ENCODE data around the gene NUP133. TPM values are rescaled to one million over a fixed set of nuclear protein-coding genes. Genes with fewer than 3 reads are reported as not detected.
"Not testable (repeated sequence)": the region's sequence is repeated elsewhere in the genome, so short reads cannot be mapped to it uniquely, and the experiment has no call there.

The NUP133 gene
- total RNA-seq, 4 donors from 2014 or later: 15.4 to 40.4 (median 25.5) TPM

DNA sequence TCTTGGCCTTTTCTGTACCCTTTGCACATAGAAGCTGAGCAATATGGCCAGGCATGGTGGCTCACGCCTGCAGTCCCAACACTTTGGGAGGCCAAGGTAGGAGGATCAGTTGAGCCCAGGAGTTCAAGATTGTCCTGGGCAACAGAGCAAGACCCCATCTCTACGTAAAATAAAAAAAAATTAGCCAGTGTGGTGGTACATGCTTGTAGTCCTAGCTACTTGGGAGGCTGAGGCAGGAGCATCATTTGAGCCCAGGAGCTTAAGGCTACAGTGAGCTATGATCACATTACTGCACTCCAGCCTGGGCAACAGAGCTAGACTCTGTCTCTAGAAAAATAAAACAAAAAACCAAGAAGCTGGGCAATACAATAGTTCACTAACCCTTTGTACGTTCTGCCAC is 80.6 kb downstream of the NUP133 start:
- H3K4me1 ChIP-seq: peaks cover 0 to 21% (median 0%) of the 10 kb centered on the region in 4 donors
- peaks cover 5 to 19% of the 10 kb centered on the region in 2 donors for H3K27me3 ChIP-seq
- H3K27ac ChIP-seq: no peak overlapping the region
- H3K9me3 ChIP-seq: peaks cover 0 to 9% (median 0%) of the 10 kb centered on the region in 4 donors
- H3K36me3 ChIP-seq: no peaks in the 10 kb centered on the region
- no peak overlapping the region for H3K4me3 ChIP-seq
- DNase-seq: no peak
- no peak for TF ChIP-seq CTCF (IDR thresholded peaks at IDR 0.05)
- TF ChIP-seq POLR2A (IDR thresholded peaks at IDR 0.05): no peak

GRCh38 chr1:229425564-229426159 is 82.5 kb downstream of the NUP133 start:
- Histone ChIP-seq H3K4me1 (peaks cover 0 to 2% (median 0%) of the 10 kb centered on the region in 4 donors), H3K36me3 (no peaks in the 10 kb centered on the region), H3K27me3 (peaks cover 5 to 6% of the 10 kb centered on the region in 2 donors), H3K9me3 (peaks cover 0 to 9% (median 0%) of the 10 kb centered on the region in 4 donors), H3K4me3 (no peak overlapping the region), H3K27ac (no peak overlapping the region)
- no peak for DNase-seq
- TF ChIP-seq POLR2A (IDR thresholded peaks at IDR 0.05) (no peak), CTCF (IDR thresholded peaks at IDR 0.05) (no peak)

GRCh38 chr1:229420765-229421164 is 87.4 kb downstream of the NUP133 start:
- Histone ChIP-seq H3K4me3 (no peak overlapping the region), H3K9me3 (peaks cover 0 to 9% (median 0%) of the 10 kb centered on the region in 4 donors), H3K27ac (no peak overlapping the region), H3K4me1 (no peaks in the 10 kb centered on the region), H3K36me3 (no peaks in the 10 kb centered on the region), H3K27me3 (no peaks in the 10 kb centered on the region)
- TF ChIP-seq POLR2A (IDR thresholded peaks at IDR 0.05) (no peak), CTCF (IDR thresholded peaks at IDR 0.05) (peak in 2 of 6 experiments; percentile 27 to 28)
- no peak for DNase-seq

DNA sequence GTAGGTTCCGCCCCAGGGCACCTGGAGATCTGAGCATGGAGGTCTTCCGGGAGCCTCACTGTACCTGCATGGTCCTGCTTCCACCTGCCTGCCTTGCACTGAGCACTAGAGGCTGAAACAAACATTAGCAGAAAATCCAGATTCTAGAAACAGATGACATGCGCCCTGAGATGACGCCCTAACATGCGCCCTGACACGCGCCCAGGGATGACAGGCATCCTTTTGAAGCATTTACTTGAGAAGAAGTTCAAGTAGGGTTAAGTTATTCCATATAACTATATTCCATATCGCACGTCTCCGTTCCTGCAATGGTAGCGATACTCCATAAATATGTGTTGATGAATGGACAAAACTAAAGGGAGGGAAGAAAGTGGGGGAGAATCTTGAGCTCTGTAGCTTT is 87.9 kb downstream of the NUP133 start:
- H3K27me3 ChIP-seq: no peaks in the 10 kb centered on the region
- no peak for DNase-seq
- H3K27ac ChIP-seq: no peak overlapping the region
- H3K4me1 ChIP-seq: no peaks in the 10 kb centered on the region
- TF ChIP-seq POLR2A (IDR thresholded peaks at IDR 0.05): no peak
- no peak for TF ChIP-seq CTCF (IDR thresholded peaks at IDR 0.05)
- H3K36me3 ChIP-seq: no peaks in the 10 kb centered on the region
- no peak overlapping the region for H3K4me3 ChIP-seq
- peaks cover 0 to 9% (median 0%) of the 10 kb centered on the region in 4 donors for H3K9me3 ChIP-seq

DNA sequence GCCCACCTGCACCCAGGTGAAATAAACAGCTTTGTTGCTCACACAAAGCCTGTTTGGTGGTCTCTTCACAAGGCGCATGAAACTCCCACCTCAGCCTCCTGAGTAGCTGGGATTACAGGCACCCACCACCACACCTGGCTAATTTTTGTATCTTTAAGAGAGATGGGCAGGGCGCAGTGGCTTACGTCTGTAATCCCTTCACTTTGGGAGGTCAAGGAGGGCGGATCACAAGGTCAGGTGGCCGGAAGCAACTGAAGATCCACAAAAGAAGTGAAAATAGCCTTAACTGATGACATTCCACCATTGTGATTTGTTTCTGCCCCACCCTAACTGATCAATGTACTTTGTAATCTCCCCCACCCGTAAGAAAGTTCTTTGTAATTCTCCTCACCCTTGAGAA is 89.6 kb downstream of the NUP133 start:
- not testable (repeated sequence) for DNase-seq, H3K27ac ChIP-seq, H3K4me1 ChIP-seq, H3K36me3 ChIP-seq, H3K9me3 ChIP-seq, H3K27me3 ChIP-seq, H3K4me3 ChIP-seq

DNA sequence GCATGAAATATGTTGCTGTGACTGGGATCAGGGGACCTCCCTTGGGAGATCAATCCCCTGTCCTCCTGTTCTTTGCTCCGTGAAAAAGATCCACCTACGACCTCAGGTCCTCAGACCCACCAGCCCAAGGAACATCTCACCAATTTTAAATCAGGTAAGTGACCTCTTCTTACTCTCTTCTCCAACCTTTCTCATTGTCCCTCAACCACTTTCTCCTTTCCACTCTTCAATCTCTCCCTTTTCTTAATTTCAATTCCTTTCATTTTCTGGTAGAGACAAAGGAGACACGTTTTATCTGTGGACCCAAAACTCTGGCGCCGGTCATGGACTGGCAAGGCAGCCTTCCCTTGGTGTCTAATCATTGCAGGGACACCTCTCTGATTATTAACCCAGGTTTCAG is 95.3 kb downstream of the NUP133 start:
- H3K9me3 ChIP-seq, H3K27me3 ChIP-seq, H3K36me3 ChIP-seq, H3K27ac ChIP-seq, DNase-seq, H3K4me3 ChIP-seq: not testable (repeated sequence)
- peaks cover 0 to 23% (median 0%) of the 10 kb centered on the region in 4 donors for H3K4me1 ChIP-seq

DNA sequence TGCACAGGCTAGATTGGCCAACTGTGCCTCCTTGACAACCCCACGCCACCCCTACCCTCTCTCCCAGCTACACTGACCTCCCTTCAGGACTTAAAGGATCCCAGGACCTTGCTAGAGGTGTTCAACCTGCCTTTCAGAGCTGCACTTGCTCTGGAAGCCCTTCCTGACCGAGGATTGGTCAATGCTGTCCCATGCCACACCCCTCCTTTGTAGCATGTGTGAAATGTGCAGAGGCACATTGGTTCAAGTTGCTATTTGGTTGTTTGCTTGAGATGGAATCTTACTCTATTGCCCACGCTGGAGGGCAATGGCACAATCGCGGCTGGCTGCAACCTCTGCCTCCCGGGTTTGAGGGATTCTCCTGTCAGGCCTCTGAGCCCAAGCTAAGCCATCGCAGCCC is 96.1 kb downstream of the NUP133 start:
- peaks cover 0 to 31% (median 0%) of the 10 kb centered on the region in 4 donors for H3K4me1 ChIP-seq
- DNase-seq: no peak
- TF ChIP-seq CTCF (IDR thresholded peaks at IDR 0.05) (no peak), POLR2A (IDR thresholded peaks at IDR 0.05) (no peak)

More for the DNA sequence above, 96.1 kb downstream of the NUP133 start:
- Histone ChIP-seq H3K27ac (no peak overlapping the region), H3K4me3 (no peak overlapping the region), H3K27me3 (peaks cover 0 to 4% of the 10 kb centered on the region in 2 donors), H3K36me3 (no peaks in the 10 kb centered on the region), H3K9me3 (no peaks in the 10 kb centered on the region)
